Muscle of back (tissue), 13 donors: Measurements from ENCODE around the gene NEU4. TPM values are rescaled to one million over a fixed set of nuclear protein-coding genes. Genes with fewer than 3 reads are reported as not detected.
A peak's percentile ranks its signal among the peaks of the same experiment; 100 is the strongest.
"Not testable (repeated sequence)": the region's sequence is repeated elsewhere in the genome, so short reads cannot be mapped to it uniquely, and the experiment has no call there.

Experiments used
- DNase-seq, 3 donors: peaks; one replicate each; pipeline versions ENCODE4 v3.0.0 to v3.0.0-alpha.2; 2013
- long read RNA-seq, 9 donors: transcript quantifications; one replicate each; lab custom pipeline, GENCODE V29; 2026
- polyA plus RNA-seq, 10 donors: library from polyadenylated mRNA; unstranded; fragments of 120-200 nt; gene quantifications; one replicate each; pipeline ENCODE4 v1.2.1, GENCODE V29; 2013; ENCODE audit not compliant: insufficient read length in 10 of 10

Gene NEU4, protein sequence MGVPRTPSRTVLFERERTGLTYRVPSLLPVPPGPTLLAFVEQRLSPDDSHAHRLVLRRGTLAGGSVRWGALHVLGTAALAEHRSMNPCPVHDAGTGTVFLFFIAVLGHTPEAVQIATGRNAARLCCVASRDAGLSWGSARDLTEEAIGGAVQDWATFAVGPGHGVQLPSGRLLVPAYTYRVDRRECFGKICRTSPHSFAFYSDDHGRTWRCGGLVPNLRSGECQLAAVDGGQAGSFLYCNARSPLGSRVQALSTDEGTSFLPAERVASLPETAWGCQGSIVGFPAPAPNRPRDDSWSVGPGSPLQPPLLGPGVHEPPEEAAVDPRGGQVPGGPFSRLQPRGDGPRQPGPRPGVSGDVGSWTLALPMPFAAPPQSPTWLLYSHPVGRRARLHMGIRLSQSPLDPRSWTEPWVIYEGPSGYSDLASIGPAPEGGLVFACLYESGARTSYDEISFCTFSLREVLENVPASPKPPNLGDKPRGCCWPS
- polyA plus RNA-seq = 1 to 10 TPM; 3.0 to 8.5 (median 4.5) TPM
- long read RNA-seq, donor 1, partial matches to known transcripts = 0 of 1 reads
- long read RNA-seq, donor 1, other reads (novel, unspliced or antisense) = 0 of 1 reads
- long read RNA-seq, donor 2, partial matches to known transcripts = 0 of 2 reads
- long read RNA-seq, donor 2, other reads (novel, unspliced or antisense) = 0 of 2 reads
- long read RNA-seq, donor 3 = 0 reads
- long read RNA-seq, donor 4, partial matches to known transcripts = 0 of 1 reads
- long read RNA-seq, donor 4, other reads (novel, unspliced or antisense) = 0 of 1 reads
- long read RNA-seq, donor 5, partial matches to known transcripts = 0 of 2 reads
- long read RNA-seq, donor 5, other reads (novel, unspliced or antisense) = 0 of 2 reads
- long read RNA-seq, donor 6, partial matches to known transcripts = 0 of 3 reads
- long read RNA-seq, donor 6, other reads (novel, unspliced or antisense) = 0 of 3 reads
- long read RNA-seq, donor 7, partial matches to known transcripts = 0 of 2 reads
- long read RNA-seq, donor 7, other reads (novel, unspliced or antisense) = 0 of 2 reads
- long read RNA-seq, donor 8 = 0 reads
- long read RNA-seq, donor 9, partial matches to known transcripts = 0 of 2 reads
- long read RNA-seq, donor 9, other reads (novel, unspliced or antisense) = 0 of 2 reads

DNA sequence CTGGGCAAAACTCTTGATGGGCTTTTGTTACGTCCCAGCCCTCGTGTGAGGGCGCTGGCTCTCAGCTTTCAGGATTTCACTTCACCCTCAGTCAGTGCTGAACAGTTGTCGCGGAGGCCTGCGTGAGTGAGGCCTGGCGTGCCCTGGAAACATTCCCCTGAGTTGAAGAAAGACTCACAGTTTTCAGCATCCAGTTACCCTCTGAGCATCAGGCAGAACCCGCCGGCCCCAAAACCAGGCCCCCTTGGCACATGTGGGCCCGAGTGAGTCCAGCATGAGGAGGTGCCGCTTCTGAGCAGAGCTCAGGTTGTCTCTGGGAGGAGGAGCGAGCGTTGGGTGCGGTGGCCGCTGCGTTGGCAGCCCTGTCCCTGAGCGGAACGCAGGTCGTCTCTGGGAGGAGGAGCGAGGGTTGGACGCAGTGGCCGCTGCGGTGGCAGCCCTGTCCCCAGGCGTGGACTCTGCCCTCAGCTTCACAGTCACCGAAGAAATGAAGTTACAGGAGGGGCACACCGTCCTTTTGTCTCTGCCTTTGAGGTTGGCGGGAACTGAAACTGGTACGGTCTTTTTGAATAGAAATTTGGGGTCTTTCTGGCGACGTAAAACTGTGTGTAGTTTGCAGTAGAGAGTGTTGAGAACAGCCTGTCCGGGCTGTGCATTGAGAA is at the start of gene NEU4:
Gene NEU4 (plus strand): TSS at position 473 of the 662 bp plus-strand sequence. CDS start 5,292 bp downstream, outside the sequence.
- DNase-seq = no peak

DNA sequence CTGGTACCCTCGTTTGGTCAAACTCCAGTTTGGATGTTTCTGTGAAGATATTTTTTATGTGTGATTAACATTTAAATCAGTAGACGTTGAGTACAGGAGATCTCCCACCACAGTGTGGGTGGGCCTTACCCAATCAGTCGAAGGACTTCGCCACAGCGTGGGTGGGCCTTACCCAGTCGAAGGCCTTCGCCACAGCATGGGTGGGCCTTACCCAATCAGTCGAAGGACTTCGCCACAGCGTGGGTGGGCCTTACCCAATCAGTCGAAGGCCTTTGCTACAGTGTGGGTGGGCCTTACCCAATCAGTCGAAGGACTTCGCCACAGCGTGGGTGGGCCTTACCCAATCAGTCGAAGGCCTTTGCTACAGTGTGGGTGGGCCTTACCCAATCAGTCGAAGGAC is 49.1 kb upstream of the NEU4 start:
- DNase-seq = not testable (repeated sequence)

DNA sequence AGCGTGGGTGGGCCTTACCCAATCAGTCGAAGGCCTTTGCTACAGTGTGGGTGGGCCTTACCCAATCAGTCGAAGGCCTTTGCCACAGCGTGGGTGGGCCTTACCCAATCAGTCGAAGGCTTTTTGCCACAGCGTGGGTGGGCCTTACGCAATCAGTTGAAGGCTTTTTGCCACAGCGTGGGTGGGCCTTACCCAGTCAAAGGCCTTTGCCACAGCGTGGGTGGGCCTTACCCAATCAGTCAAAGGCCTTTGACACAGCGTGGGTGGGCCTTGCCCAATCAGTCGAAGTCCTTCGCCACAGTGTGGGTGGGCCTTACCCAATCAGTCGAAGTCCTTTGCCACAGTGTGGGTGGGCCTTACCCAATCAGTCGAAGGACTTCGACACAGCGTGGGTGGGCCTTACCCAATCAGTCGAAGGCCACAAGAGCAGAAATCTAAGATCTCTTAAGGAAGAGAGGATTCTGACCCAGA is 48.7 kb upstream of the NEU4 start:
- no peak for DNase-seq

DNA sequence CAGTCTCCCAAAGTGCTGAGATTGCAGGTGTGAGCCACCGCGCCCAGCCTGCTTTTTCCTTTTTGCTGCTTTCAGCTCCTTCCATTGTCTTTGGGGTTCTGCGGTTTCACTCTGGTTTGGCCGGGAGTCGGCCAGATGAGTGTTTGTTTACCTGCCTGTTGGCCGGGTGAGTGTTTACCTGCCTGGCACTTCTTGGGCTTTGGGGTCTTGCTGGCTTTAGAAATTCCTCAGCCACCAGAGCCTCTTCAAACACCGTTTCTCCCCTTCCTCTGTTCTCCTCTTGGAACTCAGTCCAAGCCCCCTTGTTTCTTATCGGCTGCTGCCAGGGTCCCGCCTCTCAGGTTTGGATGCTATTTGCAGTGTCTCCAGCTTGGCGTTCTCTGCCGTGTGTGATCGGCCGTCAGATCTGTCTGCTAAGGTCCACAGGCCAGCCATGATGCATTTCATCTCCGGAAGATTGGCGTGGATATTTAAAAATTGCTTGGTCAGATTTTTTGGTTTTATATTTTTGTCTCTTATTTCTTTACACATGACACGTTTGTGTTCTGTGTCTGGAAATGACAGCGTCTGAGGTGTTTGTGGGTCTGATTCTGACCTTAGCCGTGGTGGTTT is 46.6 kb upstream of the NEU4 start:
- no peak for DNase-seq

DNA sequence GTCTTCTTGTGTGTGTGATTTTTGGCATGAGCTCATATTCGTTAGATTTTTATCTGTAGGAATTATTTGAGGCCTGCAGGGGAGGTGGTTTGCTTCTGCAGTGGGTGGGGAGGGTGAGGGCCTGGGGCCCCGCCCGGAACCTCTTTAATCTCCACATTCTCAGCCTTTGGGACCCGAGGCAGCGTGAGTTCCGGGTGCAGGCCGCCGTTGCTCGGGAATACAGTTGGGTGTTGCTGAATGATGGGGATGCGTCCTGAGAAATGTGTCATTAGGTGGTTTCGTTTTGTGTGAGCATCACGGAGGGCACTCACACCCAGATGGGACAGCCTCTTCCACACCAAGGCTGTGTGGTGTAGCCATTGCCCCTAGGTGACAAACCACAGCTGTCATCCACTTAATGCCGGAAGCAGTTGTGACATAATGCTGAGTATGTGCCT is 46.0 kb upstream of the NEU4 start:
- DNase-seq = no peak

DNA sequence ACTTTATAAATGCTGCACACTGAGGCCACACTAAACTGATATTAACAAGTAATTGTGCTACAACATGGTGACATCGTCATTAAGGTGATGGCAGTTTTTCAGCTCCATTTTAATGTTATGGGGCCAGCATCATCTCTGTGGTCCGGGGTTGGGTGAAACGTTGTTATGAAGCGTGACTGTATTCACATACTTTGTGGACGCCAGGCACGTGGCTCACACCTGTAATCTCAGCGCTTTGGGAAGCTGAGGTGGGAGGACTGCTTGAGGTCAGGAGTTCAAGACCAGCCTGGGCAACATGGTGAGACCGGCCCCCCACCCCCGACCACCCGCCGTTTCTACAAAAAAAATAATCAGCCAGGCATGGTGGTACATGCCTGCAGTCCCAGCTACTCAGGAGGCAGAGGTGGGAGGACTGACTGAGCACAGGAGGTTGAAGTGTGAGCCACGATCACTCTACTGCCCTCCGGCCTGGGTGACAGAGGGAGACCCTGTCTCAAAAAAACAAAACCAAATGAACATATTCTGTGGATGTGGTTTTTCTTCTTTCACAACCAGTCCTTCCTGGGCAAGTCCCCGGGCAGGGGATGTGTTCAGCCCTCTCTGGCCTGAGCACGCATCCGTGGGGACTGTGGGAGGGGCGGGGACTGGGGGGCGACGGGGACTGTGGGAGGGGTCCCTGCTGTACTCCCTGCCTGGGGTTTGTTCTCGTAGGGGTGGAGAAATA is 45.3 kb upstream of the NEU4 start:
- no peak for DNase-seq

DNA sequence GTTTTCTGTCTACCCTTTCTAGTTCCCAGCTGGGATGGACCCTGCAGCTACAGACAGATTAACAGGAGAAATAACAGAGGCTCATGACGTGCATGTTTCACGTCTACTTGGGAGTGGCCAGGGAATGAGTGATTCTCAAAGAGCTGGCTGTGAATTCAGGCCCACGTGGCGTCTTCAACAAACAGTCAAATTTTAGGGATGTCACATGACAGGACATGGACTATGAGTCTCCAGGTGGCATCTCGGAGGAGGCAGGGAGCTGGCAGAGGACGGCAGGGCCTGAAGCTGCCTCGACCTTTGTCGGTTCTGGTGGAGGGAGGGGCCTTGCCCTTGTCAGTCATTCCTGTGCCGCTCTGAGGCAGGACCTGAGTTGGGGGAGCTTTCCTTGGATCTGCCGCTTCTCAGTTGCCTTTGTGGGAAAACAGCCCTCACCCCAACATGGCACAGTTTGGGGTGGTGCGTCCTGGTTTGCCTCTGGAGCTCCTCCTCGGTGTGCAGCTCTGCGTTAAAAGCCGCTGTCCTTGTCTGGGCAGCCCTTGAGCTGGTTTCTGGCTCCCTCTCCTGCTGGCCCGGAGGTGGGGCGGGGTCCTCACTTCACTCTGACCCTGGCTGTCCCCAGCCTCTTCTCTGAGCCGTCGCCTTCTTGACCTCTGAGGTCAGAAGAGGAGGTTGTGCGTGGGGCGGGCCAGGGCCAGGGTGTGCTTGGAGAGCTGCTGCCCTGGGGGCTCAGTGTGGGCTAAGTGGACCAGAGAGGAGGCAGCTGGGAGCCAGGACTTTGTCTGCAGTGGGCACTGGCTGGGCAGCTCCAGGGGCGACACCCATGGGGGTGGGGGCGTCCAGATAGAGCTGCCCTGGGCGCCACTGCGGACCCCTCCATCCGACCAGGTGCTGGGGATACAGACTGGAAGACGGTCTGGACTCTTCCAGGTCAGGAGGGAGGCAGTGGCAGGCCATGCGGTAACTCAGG is 44.4 kb upstream of the NEU4 start:
- DNase-seq = no peak

DNA sequence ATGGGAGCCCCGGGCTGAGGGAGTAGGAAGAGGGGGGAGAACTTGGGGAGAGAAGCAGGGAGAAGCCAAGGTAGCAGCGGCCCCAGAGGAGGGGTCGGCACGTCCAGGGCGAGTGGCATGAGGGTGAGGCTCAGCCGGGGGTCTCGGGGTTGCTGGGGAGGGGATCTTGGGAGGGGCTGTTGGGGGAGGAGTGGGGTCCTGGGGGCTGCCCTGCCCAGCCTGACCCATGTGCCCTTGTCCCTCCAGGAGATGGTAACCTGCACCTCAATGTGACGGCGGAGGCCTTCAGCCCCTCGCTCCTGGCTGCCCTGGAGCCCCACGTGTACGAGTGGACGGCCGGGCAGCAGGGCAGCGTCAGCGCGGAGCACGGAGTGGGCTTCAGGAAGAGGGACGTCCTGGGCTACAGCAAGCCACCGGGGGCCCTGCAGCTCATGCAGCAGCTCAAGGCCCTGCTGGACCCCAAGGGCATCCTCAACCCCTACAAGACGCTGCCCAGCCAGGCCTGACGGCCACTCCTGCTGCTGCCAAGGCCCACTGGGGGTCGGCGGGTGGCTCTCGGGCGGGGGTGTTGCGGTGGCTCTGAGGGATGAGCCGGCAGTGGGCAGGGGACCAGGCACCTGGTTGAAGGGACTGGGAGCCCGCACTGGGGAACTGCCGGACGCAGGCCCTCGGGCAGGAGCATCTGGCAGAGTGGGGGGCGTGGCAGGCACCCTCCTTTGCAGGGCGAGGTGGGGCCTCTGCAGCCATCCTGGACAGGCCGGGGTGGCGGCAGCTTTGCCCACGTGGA is 41.3 kb upstream of the NEU4 start:
- no peak for DNase-seq

DNA sequence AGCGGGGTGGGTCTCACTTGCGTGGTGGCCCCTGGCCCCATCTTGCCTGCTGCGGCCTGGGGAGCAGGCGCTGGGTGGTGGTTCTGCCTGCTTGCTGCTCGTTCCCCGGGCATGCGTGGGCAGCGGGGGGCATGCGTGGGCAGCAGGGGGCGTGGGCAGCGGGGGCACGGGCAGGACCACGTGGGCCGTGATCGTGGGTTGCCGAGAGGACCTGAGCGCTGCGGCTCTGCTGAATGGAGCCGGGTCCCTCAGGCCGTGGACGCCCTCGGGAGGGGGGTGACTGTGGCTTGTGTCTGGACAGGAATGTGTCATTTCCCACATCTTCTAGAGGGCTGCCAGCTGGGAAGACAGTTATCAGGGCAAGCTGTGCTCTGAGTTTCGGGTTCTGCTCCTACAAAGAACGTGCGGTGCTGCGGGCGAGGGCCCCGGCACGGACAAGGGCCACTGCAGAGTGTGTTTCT is 40.7 kb upstream of the NEU4 start:
- no peak for DNase-seq

DNA sequence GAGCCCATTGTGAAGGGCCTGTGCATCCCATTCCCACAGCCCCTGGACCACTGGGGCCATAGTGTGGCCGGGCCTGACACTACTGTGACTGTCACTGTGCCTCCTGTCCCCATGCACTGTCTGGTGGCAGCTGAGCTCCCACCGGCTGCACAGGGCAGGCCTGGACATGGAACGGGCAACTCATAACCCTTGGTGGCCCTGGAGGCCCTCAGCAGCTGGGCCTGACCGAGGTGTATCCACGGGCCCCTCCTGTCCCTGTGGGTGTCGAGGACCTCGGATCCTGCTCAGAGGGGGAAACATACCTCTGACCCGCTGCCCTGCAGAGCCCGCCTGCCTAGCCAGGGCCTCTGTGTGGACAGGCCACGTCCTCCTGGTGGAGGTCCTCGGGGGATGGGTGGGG is 40.1 kb upstream of the NEU4 start:
- DNase-seq = no peak

DNA sequence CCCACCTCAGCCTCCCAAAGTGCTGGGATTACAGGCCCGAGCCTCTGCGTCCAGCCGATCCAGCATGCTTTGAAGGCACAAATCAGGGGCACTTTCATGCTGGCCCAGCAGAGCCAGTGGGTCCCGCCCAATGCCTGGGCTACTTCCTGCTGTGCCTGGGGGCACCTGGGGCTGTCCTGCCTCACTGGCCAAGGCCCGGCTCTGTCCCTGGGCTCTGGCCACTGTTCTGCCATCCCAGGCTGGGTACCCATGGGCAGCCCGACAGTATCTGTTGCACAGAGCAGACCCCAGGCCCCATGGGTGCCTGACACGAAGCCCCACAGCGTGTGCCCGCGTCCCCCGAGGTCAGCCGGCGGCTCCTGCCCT is 39.2 kb upstream of the NEU4 start:
- no peak for DNase-seq

DNA sequence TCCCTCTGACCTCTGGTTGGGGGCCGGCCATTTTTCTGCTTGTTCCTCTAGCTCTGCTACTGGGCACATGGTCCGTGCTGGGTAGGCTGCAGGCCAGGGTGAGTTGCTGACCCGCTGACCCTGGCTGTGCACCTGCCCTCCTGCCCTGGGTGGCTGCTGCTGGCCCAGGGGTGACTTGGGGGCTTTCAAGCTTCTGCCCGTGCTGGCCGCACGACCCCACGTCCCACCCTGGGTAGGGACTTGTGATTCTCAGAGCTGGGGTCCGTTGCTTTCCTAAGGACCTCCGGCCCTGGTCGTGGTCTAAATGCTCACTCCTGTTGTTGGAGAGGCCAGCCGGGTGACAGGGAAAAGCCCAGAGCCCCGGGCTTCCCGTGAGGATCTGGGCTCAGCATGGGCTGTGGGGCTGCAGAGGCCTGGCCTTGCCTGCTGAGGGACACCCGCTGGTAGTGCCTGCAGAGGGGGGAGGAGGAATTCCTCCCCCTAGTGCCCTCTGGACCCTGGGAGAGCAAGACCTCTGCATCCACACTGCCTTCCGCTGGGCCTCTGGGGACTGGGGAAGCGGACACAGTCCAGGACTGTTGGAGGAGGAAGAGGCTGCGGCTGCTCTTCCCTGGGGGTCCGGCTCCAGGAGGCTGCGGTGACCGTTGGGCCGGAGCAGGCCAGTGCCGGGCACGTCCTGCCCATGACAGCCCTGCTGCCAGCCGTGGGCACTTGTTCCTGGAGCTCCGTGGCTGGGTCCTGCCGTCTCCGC is 38.6 kb upstream of the NEU4 start:
- DNase-seq = no peak

DNA sequence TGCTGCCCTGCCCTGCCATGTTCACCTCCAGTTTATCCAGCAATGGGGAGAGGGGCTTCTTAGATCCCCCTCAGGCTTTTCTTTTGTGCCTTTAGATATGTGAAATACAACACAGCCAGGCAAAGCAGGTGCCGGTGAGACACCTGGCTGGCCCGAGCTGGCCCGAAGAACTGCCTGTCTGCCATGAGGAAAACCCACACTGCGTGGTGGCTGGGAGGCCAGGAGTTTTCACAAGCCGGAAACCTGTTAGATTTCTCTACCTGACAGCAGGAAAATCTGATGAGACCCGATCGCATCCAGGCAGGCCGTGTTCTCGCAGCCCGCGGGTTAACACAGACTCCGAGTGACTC is 38.1 kb upstream of the NEU4 start:
- no peak for DNase-seq

DNA sequence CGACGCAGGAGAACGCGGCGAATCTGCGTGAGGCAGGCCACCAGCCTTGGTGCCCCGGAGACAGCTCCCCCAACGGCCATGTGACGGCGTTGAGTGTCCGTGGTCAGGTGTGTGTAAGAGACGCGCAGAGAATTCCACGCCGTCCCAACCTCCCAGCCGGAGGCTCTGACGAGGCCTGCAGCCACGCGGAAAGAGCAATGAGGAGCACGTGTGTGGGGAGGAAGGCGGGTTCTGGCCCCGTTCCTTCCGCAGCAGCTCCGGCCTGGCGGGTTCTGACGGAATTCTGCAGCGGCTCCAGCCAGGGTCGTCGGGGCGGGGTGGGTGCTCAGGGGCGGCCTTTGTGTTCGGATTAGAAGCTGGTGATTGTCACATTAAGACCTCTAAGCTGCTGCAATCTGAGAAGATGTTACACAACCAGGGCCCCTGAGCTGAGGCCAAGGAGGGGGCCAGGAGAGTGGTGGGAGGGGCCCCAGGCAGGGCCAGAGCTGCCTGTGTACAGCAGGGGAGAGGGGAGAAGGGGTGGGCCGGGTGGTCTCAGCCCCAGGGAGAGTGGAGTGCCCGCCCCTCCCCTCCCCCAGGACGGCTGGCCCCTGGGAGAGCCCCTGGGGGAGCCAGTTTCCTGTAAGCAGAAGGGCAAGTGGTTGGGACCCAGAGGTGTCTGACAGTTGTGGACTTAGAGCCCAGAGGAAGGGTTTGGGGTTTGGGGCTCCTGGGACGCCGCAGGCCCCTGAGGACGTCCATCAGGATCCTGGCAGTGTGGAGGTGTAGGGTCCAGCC is 37.5 kb upstream of the NEU4 start:
- peak; percentile 23 to 82 (median 71) for DNase-seq

DNA sequence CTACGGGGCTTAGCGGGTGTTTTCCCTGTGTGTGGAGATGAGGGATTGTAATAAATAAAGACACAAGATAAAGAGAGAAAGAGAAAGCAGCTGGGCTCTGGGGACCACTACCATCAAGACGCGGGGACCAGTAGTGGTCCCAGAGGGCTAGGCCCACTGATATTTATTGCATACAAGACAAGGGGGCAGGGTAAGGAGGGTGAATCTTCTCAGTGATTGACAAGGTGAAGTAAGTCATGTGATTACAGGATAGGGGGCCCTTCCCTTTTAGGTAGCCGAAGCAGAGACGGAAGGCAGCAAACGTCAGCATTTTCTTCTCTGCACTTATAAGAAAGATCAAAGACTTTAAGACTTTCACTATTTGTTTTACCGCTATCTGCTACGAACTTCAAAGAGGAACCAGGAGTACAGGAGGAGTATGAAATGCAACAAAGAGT is 36.9 kb upstream of the NEU4 start:
- DNase-seq = no peak

DNA sequence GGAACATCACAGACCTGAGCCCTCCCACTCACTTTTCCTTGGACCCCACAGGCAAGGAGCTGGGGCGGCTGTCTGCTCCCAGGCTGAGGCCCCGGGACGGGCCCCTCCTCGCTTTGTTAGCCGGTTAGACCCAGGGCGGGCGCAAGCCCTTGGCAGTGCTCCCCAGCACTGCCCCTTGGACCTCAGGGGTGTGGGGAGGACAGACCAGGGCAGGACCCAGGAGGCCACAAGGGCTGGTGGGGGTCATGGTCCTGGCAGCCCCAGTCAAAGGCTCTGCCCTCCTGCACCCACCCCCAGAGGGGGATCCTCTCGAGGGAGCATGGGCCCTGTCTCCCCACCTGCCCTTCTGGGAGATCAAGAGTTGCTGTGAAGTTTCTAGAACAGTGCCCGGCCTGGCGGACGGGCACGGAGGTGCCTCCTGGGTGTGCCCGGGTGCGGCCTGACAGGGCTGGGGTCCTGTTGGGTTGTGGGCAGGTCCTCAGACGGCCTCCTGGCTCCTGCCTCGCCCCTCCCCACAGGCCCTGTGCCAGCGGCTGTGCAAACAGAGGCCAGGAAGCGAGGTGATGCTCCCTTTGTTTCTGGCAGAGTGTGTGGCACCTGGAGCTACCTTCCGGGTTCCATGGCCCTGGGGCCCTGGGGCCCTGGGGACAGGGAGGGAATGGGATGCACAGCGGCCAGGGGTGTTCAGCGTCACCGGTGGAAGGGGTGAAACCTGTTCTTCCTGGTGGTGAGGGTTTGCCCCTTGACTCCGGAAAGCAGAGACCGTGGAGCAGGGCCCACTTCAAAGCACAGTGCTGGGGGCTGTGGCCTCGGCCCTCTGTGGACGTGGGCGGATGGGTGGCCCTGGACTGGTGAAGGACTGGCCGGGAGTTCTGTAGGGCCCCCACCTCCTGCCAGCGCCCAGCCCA is 35.2 kb upstream of the NEU4 start:
- no peak for DNase-seq
